ENCODE data around the gene NHLH1.

The NHLH1 gene

DNA sequence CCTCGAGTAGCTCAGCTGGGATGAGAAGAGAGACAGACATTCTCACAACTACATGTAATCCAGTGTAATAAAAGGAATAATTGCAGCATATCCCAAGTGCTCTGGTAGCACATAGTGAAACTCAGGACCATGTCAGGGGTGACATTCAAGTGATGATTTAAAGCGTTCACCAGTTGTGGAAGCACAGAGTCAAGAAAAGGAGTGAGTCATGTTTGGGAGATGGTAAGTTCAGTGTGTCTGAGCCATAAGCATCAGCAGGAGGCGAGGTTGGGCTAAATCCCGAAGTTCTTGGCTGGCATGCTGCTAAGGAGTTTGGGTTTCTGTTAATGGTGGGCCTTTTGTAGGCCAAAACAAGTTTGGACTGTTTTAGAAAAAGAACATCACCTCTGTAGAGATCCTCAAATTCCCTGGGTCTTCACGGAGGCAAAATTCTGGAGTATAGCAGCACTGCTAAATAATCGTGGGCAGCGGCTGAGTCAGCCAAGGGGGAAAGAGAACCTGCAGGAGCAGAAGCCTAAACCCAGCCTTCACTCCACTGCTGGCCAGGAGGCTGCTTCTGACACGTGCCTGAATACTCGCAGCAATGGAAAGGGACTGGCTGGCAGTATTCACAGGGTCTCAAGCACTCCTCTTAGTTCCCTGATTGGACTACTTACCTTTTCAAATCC lies 7.2 kb upstream of the NHLH1 start:
- no peak for DNase-seq

- DNase-seq = no peak
These were observed 6.6 kb upstream of the NHLH1 start for GRCh38 chr1:160360227-160360695.

DNA sequence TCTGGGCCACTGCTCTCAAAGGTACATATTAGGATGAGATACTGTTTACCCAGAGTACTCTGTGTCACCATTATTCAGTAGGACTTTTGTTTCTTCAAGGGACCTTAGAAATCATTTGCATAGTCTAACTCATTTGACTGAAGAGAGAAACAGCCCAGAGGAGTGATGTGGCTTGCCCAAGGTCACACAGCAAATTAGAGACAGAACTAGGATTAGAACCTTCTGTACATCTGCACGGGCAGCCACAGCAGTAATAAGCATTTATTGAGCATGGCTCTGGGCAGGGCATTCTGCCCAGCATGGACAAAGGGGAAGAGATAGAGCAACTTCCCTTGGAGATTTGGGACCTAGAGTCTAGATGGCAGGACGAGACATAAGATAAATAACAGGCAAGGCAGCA lies 5.7 kb upstream of the NHLH1 start:
- DNase-seq = no peak

GRCh38 chr1:160361814-160362167 lies 5.1 kb upstream of the NHLH1 start:
- no peak for DNase-seq

DNA sequence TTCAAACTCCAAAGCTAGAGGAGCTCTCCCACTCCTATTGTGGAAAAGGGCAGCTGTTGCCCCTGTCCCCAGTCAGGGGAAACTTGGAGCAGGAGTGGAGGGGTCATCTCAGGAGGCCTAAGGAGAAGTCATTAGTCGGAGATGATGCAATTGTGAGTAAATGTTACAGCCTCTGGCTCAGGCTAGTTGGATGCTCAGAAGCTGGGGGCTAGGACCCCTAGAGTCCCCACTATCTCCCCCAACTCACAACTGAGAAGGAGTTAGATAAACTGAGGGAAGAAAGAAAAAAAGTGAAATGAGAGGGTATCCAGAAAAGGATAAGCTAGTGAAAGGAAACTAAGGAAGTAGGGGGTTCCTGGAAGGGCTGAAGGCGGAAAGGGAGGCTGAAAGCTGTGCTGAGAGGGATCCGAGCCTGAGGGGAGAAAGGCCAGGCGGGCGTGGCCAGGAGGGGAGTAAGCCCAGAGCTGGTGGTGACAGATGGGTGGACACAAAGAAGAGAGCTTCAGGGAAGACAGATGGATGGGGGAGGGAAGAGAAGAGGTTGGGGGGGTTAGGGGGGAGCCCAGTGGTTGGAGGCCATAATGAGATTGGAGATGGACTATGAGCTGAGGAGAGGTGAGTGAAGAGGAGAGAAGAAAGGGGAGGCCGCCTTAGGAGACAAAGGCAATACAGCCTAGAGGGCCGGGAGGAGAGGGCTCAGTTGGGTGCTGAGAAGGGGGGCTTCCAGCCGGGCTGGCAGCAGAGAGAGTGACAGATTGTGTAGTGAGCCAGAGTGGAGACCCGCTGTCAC lies 4.5 kb upstream of the NHLH1 start:
- no peak for DNase-seq

- no peak for DNase-seq
These were observed 3.9 kb upstream of the NHLH1 start for GRCh38 chr1:160363010-160363409.

DNA sequence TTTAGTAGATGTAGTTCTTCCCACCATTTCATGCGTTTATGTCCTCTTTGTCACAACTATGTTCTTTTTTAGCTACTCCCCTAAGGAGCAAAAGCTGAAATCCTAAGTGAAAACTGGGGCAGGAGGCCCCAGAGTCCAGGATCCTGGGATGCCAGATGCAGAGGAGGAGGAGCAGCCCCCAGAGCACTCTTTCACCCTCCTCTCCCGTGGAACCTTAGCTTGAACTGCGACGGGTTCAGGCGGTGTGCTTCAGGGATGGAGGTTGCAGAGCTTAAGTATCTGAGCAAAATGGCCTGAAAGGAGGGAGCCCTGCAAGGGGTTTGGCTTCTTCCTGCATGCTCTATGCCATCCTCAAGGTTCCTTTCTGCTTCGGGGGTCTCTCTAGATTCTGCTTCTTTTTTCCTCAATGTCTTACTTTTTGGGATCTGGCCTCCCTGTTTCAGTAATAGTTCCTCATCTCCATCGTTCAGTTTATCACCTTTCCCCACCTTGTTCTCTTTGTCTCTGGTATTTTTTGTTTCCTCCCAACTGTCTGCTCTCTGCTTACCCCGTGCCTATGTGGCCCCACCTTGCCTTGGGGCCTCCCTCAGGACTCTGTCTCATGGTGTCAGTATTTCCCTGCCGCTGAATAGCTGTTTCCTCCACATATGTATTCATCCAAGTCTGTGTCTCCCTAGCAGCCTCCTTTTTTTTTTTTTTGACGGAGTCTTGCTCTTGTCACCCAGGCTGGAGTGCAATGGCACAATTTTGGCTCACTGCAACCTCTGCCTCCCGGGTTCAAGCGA lies 2.7 kb upstream of the NHLH1 start:
- DNase-seq = no peak

GRCh38 chr1:160365325-160365724 lies 1.5 kb upstream of the NHLH1 start:
- no peak for DNase-seq

GRCh38 chr1:160367516-160367900 lies 637 bp downstream of the NHLH1 start:
- no peak for DNase-seq

GRCh38 chr1:160367934-160368923 lies 1.4 kb downstream of the NHLH1 start:
- no peak for DNase-seq

GRCh38 chr1:160369087-160369486 lies 2.2 kb downstream of the NHLH1 start:
- no peak for DNase-seq

- no peak for DNase-seq
These were observed 3.9 kb downstream of the NHLH1 start for GRCh38 chr1:160370561-160371345.

DNA sequence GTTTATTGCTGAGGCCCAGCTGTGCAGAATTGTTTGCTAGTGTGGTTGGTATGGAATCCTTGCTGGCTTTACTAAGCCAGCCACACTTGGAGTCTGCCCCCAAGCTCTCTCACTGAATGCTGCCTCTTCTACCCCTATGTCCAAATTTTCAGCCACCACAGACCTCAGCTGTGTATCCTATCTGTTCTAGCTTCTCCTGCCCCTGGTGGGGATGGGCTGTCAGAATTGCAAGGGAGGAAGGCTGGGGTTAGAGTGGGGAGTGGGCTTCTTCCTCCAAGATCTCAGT lies 4.4 kb downstream of the NHLH1 start:
- DNase-seq = no peak

DNA sequence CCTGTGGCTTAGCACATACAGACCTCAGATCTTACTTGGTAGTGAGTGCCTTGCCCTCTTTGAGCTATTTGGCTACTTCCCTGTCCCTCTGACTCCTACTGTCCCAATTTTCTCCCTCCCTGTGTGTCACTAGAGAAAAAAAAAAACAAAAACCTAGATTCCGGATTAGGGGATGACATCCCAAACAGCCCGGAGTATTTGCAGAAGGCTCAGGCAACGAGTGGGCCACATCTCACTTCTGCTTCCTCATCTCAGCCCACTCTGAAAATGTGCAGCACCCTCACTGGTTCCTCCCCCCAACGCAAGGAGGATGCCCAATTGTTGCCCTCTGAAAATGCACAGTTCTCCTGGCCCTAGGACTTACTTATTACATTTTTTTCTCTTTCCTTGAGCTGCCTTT lies 4.9 kb downstream of the NHLH1 start:
- DNase-seq = no peak

DNA sequence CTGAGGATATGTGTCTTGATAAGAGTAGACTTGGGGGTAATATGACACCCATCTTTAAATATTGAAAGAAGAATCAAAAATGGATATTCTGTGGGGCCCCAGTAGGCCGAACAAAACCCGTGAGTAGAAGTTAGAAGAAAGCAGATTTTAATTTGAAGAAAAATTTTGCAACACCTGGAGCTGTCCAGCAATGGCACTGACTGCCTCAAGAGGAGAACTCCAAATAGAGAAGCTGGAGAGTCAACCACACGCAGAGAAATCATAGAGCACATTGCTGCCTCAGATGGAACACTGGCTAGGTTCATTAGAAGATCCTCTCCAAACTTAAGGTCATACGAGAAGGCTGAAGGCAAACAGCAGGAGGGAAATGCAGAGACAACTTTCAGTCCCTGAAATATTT lies 6.8 kb downstream of the NHLH1 start:
- no peak for DNase-seq

GRCh38 chr1:160374306-160375110 lies 7.6 kb downstream of the NHLH1 start:
- DNase-seq = no peak

- peak; percentile 2 for DNase-seq
These were observed 9.1 kb downstream of the NHLH1 start for GRCh38 chr1:160375788-160376524.

GRCh38 chr1:160376525-160377131 lies 9.8 kb downstream of the NHLH1 start:
- peak; percentile 43 for DNase-seq

GRCh38 chr1:160377585-160378206 lies 10.8 kb downstream of the NHLH1 start:
- no peak for DNase-seq
